SK-N-MC (cell line): ENCODE data around the gene THBS2.

Source experiments
- EZH2 ChIP-seq: fragments of 200-600 bp; sonication (generic); IDR thresholded peaks from one replicate; pipeline ENCODE4 v1.6.1; 2017; ENCODE audit warnings: antibody characterized with exemption
- POLR2AphosphoS5 ChIP-seq: IDR thresholded peaks from 2 replicates; pipeline ENCODE4 v1.6.1; 2012; ENCODE audit warnings: mild to moderate bottlenecking, low read depth, low read length, borderline replicate concordance

DNA sequence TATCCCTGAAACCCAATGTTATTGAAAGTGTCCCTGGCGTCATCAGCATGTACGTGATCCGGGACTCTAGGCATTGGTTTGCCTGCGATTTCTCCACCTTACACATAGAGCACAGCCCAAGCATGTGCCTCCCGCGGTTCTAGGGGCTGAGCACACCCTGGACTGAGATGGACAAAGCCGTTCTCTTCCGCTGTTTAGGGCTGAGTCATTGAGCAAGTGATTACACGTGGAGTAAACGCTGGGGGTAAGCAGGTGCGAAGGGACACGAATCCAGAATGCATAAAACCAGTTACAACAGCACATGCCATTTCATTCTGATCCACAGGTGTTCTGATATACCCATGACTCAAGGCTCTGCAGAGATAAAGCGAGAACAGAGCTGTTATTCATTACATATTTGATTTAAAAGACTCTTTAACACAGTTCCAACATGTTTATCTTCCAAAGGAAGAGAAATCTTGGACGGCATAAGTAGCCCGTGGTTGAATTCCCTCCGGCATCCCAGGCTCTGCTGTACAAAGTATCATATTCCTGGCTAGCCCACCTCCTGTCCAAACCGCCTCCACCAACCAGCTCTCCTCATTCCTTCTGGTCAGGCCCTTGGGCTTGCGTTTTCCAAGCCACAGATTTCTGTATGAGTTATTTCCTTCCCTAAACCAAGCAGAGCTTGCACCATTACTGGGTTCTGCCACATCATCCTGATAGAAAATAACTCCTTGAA lies 36.1 kb upstream of the THBS2 start:
- no peak for TF ChIP-seq EZH2
- no peak for TF ChIP-seq POLR2AphosphoS5
